Suppressor macrophage treated with lipopolysaccharide for 1 hour (primary cell): ENCODE data around the gene MTMR8.
"Not testable (repeated sequence)": the region's sequence is repeated elsewhere in the genome, so short reads cannot be mapped to it uniquely, and the experiment has no call there.

ENCODE experiments used
- DNase-seq, 3 donors: peaks; one replicate each; pipeline ENCODE4 v3.0.0-alpha.2; 2020 to 2022

Gene MTMR8

DNA sequence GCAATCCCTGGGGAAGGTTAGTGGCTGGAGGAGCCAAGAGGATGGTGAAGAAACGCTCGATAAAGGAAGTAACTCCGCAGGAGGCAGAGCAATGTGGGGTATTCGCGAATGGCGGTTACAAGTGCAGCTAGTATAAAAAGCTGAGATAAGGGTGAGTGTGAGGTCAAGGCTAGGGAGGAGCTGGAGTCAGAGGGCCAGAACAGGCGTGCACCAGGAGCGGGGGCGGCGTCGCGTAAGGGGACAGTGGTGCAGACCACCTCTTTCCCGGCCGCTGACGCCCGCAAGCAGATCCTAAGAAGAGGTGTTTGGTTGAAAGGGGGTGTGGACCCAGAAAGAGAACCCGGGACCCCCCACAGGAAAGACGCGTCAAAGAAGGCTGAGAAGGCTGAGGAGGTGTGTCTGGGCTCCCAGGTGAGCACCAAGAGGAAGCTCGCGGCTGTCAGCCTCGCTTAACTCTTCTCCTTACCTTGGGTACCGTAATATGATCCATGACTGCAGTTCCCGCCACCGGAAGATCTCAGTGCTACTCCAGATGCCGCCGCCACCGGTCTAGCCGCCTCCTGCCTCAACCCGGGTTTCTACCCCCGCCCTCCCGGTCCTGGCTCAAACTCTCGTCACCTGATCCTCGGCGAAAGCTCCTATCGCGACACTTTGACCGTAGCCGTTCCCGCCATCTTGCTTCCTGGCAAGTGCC is at the start of gene MTMR8:
MTMR8 (minus strand) TSS at position 579 of the 694 bp plus-strand sequence; CDS start at position 490, 89 bp downstream.
- peak; percentile 56 to 72 (median 69) for DNase-seq

- DNase-seq: no peak
Observed at GRCh38 chrX:64439551-64439950, 44.3 kb upstream of the MTMR8 start.

DNA sequence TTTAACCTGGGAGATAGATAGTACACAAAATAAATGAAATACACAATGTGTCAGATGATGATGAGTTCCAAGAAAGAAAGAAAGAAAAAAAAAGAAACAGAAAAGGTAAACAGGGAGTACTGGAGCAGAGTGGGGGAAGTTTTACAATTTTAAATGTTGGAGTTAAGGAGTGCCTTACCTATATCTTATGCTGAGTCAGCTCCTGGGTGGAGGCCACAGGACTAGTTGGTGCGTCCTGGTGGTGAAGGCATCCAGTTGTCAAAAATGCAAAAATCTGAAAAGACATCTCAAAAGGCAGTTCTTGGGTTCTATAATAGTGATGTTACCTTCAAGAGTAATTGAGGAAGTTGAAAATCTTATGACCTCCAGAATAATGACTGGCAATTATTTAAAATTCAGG is 42.4 kb upstream of the MTMR8 start:
- no peak for DNase-seq

DNA sequence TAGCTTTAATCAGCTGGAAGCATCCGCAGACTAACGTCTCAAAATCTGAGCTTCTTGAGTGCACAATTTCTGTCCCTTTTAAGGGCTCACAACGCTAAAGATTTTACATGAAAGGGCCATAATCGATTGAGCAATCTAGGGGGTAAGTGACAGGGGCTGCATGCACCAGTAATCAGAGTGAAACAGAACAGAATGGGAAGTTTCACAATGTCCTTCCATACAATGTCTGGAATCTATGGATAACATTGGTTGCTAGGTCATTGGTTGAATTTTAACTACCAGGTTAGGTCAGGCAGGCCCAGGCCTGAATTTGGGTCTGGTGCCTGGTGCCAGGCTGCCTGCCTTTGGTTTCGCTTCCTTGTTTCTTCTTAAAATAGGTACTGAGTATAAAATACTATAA is 42.0 kb upstream of the MTMR8 start:
- DNase-seq: no peak

- DNase-seq: no peak
Observed at GRCh38 chrX:64428371-64428770, 33.1 kb upstream of the MTMR8 start.

DNA sequence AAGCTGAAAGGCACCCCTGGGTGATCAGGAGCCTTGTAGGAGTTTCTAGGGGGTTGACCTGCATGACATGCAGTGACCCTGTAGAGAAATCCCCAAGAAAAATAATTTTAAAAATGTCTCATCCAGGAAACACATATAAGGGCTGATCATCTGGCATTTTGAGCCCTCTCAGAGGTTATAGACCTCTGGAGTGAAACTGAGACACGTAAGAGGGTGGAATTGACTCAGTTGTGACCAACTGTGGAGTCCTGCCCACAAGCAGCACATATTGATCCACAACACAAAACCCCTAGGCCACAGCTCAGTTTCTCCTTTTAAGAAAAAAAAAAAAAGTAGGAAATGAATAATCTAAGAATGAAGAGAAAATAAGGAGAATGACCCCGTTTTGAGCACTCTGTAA is 32.5 kb upstream of the MTMR8 start:
- DNase-seq: no peak

DNA sequence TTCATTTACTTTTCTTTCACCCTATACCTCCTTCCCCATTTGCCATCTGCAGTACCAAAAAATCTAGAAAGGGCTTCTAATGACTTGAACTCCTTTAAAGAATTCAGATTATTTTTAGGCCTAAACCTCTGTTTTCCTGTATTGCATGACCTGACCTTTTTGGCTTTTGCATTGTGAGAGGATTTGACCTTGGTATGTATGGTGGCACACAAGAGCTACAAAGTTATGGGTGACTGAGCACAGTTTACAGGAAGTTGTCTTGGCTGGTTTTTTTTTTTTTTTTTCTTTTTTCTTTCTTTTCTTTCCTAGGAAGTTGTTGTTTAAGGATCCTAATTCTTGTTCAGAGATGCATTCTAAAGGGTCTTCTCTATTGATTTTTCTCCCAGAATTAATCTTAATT is 32.0 kb upstream of the MTMR8 start:
- no peak for DNase-seq

DNA sequence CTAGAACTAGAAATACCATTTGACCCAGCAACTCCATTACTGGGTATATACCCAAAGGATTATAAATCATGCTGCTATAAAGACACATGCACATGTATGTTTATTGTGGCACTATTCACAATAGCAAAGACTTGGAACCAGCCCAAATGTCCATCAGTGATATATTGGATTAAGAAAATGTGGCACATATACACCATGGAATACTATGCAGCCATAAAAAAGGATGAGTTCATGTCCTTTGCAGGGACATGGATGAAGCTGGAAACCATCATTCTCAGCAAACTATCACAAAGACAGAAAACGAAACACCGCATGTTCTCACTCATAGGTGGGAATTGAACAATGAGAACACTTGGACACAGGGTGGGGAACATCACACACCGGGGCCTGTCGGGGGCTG is 14.5 kb upstream of the MTMR8 start:
- DNase-seq: not testable (repeated sequence)

- DNase-seq: no peak
Observed at GRCh38 chrX:64398088-64398487, 2.8 kb upstream of the MTMR8 start.

DNA sequence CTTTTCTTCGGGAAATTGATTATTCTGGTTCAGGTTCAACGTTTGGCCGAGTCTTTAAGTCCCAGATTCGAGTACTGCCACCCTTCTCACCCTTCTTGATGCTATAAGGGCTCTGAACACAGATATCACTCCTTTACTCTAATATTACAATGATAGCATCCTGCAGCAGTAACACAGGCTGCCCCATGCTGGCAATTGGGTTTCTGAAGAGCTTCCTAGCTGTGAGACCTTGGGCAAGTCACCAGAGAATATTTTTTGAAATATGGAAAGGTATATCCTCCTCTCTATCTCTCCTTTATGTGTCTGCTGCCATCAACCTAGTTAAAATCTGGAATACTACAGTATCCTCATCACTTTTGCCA is 297 bp upstream of the MTMR8 start:
- DNase-seq: no peak

DNA sequence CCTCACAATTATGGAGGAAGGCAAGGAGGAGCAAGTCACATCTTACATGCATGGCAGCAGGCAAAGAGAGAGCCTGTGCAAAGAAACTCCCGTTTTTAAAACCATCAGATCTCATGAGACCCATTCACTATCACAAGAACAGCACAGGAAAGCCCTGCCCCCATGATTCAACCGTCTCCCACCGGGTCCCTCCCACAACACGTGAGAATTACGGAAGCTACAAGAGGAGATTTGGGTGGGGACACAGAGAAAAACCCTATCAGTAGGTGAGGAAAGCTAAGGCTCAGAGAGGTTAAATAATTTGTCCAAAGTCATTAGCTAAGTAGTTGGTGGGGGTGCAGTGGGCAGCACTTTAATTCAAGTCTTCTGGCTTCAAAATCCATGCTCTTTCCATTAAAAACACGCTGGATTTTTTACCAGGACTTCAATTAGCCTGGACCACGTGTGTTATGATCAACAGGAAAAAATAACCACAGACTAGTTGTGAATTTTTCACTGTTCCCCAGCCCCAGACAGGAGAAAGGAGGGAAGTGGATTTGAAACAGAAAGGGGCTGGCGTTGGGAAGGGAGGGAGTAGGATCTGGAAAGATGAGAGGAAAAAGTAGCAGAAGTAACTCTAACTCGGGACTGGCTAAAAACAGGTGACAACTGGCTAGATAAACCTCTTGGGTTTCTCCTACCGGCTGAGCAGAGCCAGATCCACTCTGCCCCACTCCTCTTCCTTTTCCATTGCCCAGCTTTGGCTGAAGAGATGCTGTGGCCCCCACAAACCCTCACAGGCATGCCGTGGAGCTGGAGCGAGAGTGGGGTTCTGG is 986 bp downstream of the MTMR8 start:
- DNase-seq: peak in 1 of 3 donors; percentile 0

GRCh38 chrX:64389489-64389888 is 5.8 kb downstream of the MTMR8 start:
- no peak for DNase-seq

DNA sequence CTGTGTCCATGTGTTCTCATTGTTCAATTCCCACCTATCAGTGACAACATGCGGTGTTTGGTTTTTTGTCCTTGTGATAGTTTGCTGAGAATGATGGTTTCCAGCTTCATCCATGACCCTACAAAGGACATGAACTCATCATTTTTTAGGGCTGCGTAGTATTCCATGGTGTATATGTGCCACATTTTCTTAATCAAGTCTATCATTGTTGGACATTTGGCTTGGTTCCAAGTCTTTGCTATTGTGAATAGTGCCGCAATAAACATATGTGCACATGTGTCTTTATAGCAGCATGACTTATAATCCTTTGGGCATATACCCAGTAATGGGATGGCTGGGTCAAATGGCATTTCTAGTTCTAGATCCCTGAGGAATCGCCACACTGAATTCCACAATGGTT is 14.5 kb downstream of the MTMR8 start:
- DNase-seq: not testable (repeated sequence)

GRCh38 chrX:64379924-64380323 is 15.3 kb downstream of the MTMR8 start:
- DNase-seq: no peak

DNA sequence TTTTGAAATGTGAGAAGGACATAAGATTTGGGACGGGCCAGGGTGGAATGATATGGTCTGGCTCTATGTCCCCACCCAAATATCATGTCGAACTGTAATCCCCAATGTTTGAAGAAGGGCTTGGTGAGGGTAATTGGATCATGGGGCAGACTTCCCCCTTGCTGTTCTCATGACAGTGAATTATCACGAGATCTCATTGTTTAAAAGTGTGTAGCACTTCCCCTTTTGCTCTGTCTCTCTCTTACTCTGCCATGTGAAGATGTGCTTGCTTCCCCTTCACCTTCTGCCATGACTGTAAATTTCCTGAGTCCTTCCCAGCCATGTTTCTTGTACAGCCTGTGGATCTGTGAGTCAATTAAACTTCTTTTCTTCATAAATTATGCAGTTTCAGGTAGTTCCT is 17.5 kb downstream of the MTMR8 start:
- DNase-seq: no peak

- DNase-seq: no peak
Observed at GRCh38 chrX:64352081-64352480, 43.2 kb downstream of the MTMR8 start.

GRCh38 chrX:64350521-64350920 is 44.7 kb downstream of the MTMR8 start:
- DNase-seq: no peak

DNA sequence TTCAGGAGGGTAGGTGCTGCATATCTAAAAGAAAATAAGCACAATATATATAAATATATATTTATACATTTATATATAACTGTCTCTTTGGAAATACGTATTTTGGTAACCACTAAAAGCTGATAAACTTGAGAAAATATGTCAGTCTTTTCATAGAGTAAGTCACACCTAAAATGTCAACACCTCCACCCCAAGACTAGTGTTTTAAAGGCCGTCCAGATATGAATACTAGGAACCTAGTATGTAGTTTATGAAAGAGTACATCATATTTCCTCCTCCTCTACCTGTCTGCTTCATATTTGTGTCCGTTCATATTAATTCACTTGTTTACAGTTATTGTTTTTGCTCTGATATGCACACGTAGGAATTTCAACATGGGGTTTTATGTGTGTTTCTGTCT is 45.2 kb downstream of the MTMR8 start:
- no peak for DNase-seq

DNA sequence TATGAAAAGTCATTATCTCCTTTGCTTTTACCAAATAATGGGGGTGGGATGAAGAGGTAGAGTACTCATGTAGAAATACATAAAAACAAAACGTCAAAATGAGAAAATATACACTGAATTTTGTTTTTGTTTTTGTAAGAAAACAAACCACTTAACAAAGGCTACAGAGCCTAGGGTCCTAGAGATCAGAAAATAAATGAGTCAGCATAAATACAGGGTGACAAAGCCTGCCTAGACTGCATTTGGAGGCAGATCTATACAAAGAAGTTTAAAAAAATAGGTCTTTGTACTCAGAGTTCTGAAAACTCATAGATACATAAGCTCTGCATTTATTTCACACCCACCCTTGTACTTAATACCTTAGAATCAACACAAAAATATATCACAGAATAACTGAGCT is 52.4 kb downstream of the MTMR8 start:
- DNase-seq: no peak

- DNase-seq: no peak
Observed at GRCh38 chrX:64338296-64338695, 57.0 kb downstream of the MTMR8 start.

DNA sequence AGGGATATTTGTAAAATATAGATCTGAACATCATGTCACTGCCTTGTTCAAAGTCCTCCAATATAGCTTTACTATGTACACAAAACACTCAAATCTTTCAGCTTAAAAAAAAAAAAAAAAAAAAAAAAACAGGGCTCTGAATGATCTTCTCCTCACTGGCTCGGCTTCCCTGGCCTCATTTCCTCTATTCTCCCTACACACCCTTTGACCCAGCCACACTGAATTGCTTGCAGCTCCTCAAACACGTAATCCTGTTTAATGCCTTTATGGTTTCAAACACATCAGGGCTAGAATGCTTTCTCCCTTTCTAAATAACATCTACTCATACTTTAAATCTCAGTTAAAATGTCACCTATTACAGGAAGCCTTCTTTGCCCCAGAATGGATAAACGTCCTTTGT is 60.8 kb downstream of the MTMR8 start:
- no peak for DNase-seq

GRCh38 chrX:64330284-64330683 is 65.0 kb downstream of the MTMR8 start:
- DNase-seq: no peak

- no peak for DNase-seq
Observed at GRCh38 chrX:64321507-64321906, 73.7 kb downstream of the MTMR8 start.

GRCh38 chrX:64313624-64314023 is 81.6 kb downstream of the MTMR8 start:
- no peak for DNase-seq

DNA sequence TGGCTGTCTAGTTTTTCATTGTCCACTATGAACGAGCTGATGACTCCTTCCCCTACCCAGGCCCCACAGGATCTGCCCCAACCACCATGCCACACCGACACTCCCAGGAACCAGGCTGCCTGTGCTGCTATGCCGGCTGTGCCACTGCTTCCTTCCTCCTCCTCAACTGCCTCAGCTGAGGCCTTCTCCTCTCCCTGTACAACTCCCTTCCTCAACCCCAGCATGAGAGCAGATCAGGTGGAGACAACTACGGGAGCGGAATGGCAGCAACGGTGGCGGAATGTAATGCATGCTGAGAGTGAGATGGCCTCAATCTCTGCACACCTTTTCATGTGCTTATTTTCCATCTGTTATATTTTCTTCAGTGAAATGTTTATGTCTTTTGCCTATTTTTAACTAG is 88.5 kb downstream of the MTMR8 start:
- DNase-seq: no peak
